GM19438 (cell line): ENCODE results near the gene SORT1.
"Not testable (repeated sequence)": the region's sequence is repeated elsewhere in the genome, so short reads cannot be mapped to it uniquely, and the experiment has no call there.

Experiments
- ATAC-seq: cut with Tn5 transposase; IDR thresholded peaks from one replicate; pipeline ENCODE4 v1.9.1; 2021; ENCODE audit warnings: low read depth; ENCODE audit not compliant: unreplicated experiment

Gene SORT1

GRCh38 chr1:109398343-109399225 is 866 bp upstream of the SORT1 start:
- ATAC-seq, result no peak

DNA sequence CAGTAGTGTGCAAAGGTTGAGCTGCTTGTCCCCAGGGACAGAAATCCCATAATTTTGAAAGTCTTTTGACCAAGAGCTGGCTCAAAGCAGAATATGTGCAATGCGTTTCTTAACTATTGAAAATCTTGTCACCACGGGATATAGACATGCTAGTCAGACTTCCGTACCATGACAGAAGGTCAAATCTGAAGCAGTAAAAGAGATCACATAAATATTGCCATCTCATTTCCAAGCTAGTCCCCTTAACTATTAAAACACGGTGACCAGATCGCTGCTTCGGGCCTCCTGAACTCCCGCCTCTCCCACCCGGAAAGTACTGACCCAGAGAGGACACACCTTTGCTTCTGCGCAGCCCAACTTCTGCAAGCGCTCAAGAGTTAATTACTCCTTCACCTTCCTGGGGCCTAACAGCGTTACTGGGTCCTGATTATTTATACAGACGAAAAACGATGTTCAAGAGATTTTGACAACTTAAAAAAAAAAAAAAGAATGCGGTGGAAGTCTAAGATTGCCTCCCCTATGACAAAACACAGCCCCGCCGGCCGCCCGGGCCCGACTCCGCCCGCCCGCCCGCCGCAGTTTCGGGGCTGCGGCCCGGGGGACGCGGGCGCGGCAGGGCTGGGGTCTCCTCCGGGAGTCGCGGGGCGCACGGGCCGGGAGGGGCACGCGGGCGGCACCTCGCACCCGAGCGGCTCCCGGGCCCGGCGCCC is 692 bp downstream of the SORT1 start:
- ATAC-seq, result peak; percentile 12

DNA sequence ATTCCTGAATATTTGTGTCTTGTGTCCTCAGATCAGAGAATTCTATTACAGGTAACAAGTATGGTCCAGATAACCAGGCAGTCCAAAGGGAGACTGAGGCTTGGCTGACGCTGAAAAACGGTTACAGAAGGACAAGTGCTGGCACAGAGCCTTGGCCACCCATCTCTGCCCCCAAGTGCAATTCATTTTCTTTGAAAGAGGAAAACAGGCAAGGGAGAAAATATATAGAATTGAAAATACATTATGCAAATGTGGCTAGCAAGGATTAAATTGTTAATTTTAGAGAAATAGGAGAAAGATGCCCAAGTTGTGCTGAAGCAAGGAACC is 1.2 kb downstream of the SORT1 start:
- no peak for ATAC-seq

DNA sequence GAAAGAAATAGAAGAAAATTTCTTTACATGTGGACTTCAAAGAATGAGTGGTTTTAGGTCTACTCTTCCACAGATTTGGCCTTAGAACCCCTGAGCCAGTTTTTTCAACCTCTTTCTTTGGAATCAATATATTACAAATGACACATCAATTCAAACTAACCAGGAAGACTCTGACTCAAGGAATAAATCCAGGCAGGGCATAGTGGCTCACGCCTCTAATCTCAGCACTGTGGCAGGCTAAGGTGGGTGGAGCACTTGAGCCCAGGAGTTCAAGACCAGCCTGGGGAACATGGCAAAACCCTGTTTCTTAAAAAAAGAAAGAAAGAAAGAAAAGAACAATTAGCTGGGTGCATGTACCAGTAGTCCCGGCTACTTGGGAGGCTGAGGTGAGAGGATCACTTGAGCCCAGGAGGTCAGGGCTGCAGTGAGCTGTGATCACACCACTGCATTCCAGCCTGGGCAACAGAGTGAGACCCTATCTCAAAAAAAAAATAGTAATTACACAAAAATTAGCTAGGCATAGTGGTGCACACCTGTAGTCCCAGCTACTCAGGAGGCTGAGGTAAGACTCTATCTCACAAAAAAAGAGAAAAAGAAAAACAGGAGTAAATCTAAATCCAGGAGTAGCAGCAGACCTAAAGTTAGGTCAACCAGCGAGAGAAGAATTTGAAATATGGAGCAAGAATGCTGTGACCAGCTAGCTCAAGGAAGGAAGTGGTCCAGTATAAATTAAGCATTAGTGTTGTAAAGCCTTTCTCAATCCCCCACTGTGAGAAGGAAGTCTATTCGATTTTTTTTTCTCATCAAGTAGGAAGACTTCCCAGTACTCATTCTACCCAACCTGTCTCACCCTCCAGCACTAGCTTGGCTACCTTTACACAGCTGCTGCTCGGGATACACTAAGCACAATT is 1.9 kb downstream of the SORT1 start:
- no peak for ATAC-seq

DNA sequence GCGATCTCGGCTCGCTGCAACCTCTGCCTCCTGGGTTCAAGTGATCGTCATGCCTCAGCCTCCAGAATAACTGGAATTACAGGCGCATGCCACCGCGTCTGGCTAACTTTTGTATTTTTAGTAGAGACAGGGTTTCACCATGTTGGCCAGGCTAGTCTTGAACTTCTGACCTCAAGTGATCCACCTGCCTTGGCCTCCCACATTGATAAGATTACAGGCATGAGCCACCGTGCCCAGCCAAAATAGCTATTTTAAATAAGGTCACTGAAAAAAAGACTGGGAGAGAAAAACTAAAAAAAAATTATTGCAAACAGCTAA is 2.5 kb downstream of the SORT1 start:
- not testable (repeated sequence) for ATAC-seq

- no peak for ATAC-seq
Observed at GRCh38 chr1:109394591-109395281, 3.0 kb downstream of the SORT1 start.

GRCh38 chr1:109393617-109394233 is 4.0 kb downstream of the SORT1 start:
- no peak for ATAC-seq

- ATAC-seq, result no peak
Observed at GRCh38 chr1:109392788-109393616, 4.7 kb downstream of the SORT1 start.

DNA sequence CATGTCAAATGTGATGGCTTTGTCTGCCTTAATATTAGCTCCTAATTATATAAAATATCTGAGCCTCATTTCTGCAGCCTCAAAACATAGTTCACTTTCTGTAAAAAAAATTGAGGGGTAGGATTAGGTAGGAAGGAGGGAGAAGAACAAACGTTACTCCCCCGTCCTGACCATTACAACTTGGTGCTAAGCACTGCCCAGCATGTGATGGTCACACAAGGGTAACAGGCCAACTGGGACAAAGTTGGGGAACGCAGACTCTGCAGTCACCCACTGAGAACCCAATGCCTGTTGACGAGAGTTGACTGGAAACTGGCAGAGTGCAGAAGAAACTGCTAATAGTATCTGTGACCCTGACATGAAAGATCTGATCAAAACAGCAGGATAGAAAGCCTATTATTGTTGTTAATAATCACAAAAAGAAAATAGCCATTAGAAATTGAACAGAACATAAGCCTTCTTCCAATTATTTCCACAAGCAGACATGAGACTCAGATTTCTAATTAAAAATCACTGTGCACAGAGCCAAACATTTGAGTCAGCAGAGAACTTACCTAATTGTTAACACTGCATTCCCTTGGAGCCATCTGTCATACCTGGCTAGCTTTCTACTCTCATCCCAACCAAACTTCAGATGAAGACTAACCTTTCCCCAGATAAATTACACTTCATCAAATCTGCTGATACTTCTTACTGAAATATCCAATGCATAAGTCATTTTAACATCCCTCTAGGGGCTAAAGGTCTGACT is 5.5 kb downstream of the SORT1 start:
- no peak for ATAC-seq

GRCh38 chr1:109391626-109392025 is 6.1 kb downstream of the SORT1 start:
- ATAC-seq, result peak; percentile 77

- no peak for ATAC-seq
Observed at GRCh38 chr1:109391157-109391556, 6.6 kb downstream of the SORT1 start.

DNA sequence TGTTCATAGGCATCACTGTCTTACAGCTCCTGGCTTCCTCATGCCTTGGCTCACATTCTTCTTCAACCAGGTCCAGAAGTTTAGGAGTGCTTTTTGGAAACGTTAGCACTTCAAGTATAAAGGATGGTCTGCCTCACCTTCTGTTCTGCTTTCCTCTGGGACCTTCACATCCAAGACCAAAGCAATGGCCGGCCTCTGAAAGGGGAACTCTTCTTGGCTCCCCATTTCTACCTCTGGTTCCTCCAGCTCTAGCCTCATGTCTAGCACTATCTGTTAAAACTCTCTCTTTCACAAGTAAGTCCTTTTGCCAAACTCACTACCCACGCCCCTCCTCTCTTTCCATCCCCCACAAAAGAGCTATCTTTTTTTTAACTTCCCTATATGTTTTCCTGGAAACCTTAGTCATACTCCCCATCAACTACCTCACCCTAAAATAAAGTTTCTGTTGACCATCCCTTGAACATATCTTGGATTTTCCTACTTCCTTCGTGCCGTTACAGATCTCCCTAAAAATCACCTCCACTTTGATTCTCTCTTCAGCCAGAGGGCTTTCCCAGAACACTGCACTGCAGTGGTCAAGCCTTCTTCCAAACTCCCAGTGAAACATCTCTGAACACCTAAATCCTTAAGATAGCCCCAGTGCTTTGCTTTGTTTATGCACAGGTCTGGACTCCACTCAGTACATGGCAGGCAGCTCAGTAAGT is 7.9 kb downstream of the SORT1 start:
- ATAC-seq, result no peak

- ATAC-seq, result no peak
Observed at GRCh38 chr1:109388884-109389637, 8.7 kb downstream of the SORT1 start.

GRCh38 chr1:109388208-109388711 is 9.5 kb downstream of the SORT1 start:
- ATAC-seq, result no peak

- ATAC-seq, result no peak
Observed at GRCh38 chr1:109386054-109386717, 11.5 kb downstream of the SORT1 start.

- no peak for ATAC-seq
Observed at GRCh38 chr1:109385417-109385816, 12.3 kb downstream of the SORT1 start.

DNA sequence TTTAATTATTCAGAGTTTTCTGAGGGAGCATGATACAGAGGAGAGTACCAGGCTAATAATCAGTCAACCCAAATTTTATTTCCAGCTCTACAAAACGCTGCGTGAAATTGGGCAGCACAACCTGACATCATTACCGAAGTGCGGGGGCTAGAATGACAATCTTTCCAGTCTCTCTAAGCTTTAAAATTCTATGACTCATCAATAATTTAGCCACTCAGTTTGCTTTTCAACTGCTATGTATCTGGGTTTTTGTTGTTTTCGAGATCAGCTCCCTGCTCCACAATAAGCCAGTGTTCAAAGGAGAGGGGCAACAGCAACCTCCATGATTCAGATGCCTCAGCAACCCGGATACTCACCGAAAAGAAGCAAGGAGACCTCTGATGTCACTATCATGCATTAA is 13.9 kb downstream of the SORT1 start:
- no peak for ATAC-seq
